HG03521 (cell line): ENCODE results near the gene NINJ1.
A peak's percentile ranks its signal among the peaks of the same experiment; 100 is the strongest.
"Not testable (repeated sequence)": the region's sequence is repeated elsewhere in the genome, so short reads cannot be mapped to it uniquely, and the experiment has no call there.

Source experiments
- ATAC-seq: cut with Tn5 transposase; IDR thresholded peaks from one replicate; pipeline ENCODE4 v1.9.1; 2021; ENCODE audit warnings: mild to moderate bottlenecking, moderate library complexity; ENCODE audit not compliant: unreplicated experiment

NINJ1 gene

DNA sequence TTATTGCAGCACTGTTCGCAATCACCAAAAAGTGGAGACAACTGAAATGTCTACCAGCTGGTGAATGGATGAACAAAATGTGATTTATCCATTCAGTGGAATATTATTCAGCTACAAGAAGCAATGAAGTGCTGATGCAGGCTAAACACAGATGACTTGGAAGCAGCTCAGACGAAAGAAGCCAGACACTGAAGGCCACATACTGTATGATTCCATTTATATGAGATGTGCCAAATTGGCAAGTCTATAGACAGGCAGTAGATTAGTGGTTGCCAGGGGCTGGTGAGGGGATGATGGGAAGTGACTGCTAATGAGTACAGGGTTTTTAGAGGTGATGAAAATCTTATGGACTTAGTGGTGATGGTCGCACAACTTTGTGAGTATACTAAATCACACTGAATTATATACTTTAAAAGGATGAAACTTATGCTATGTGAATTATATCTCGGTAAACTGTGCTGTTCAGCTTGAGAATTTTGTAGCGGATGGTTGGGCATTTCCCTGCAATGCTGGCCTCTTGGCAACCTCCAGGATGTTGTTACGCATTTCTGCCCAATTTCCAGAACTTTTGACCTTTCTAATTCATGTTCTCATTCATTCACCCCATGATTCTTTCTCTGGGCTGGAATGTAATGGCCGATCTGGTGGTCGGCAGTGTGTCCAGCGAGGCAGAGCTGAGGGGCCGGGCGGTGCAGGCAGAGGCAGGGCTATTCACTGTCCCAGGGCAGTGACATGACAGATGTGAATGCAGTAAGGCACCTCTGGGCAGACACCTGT, 27.9 kb upstream of the NINJ1 start:
- ATAC-seq = no peak

DNA sequence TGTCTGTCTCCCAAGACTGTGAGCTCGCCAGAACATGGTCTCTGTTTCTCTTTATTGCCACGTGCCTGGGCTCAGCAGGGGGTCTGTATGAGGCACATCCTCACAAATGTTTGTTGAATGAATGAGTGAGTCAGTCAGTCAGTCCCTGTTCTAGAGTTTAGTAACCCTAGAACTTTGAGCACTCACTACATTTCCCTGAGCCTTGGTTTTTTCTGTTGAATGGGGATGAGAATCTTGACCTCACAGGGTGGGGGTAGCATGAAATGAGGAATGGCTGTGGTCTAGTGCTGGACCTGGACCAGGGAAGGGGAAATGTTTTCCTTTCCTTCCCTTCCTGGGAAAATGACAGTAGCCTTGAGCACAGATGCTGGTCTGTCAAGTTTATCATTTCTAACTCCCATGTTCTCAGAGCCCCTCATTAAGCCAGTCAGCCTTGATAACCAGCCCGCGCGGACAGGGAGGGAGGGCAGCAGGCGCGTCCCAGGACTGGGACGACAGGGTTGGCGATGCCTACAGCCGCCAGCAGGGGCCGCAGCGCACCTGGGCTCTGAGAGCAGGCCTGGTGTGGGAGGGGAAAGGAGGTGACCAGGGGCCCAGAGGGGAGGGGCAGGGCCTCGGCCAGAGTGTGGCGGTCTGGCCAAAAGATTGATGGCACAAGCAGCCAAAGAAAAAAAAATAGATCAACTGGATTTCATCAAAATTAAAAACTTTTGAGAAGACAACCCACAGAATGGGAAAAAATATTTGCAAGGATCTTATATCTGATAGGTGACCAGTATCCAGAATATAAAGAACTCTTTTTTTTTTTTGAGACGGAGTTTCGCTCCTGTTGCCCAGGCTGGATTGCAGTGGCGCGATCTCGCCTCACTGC, 25.8 kb upstream of the NINJ1 start:
- peak; percentile 81 for ATAC-seq

- no peak for ATAC-seq
These were observed 22.5 kb upstream of the NINJ1 start for GRCh38 chr9:93156475-93157008.

DNA sequence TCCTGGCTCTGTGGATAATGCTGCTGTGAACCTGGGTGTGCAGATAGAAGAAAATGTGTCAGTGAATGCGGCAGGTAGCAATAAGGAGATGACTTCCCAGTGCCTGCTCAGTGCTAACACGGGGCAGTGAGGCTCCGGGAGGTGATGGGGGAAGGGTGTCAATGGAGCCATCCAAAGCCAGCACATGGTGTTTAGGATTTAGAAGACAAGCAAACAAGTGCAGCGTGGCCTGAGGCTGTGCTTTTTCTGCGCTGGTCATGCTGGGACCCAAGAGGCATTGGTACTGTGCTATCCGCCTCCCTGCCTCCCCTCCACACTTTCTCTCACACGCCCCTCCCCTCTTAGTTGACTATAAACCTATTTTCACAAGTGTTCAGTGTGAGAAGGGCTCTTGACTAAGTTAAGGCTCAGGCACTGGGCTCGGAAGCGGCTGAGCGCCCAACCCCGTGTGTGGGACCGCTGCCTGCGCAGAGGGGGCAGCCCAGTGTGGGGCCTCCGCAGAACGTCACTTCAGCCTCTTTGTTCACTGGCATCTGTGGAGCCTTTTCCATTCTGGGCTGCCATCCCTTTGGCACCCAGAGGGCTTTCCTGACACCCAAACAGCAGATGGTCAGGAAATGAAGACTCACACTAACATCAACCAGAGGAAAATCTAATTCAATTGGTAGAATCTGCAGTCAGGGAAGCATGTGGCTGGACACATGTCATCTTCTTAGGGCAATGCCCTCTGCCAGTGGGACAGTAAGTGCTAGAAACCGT, 21.8 kb upstream of the NINJ1 start:
- no peak for ATAC-seq

DNA sequence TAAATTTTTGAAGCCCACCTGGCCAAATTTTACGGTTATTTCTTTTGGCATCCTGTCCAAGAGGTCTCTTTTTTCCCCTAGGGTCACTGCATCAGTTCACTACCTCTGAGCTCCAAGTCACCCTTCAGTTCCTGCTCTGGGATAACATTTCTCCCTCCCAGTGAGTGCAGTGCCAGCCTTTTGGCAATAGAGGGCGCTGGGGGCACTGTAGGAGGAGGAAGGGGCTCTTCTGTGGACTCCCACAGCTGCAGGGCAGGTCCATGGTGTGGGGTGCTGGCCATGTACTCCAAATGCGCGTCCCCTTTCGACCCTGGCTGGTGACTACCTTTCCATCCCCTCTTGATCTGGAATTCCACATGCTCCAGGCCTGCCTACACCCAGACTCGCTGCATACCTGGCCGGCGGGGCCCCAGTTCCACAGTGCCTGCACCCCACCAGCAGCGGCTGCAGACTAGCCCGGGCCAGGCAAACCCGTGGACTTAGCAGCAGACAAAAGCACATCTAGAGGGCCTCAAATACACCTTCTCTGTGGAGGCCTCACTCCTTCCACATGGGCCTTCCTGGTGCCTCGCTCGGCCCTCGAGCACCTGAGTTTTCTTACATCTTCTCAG, 20.3 kb upstream of the NINJ1 start:
- no peak for ATAC-seq

DNA sequence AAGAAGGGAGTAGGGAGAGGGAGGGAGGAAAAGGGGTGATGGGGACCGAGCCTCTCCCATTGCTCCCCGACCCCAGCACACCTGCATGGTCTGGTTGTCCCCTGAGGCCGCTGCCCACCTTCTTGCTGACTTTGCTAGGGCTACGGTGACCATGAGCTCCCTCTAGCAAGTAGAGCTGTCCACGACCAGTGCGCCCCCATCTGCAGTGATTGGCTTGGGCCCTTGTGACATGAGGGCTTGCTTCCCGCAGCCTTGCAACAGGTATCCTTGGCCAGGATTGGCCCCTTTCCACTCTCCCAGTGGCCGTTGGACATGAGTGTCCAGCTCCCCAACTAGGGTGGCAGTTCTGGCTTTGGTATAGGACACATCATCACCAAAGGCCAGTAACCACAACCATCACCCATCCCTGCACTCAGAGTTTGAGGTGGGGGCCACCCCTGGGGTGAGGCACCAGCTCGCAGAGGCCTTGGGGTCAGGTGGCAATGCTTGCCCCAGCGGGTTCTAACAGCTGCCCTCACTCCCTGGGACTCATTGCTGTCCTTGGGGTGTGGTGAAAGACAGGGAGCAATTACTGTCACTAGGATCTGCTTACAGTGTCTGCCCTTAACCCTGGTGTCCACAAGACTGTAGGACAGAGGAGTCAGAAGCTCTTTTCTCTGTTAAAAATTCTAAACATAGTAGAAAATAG, 17.2 kb upstream of the NINJ1 start:
- no peak for ATAC-seq

DNA sequence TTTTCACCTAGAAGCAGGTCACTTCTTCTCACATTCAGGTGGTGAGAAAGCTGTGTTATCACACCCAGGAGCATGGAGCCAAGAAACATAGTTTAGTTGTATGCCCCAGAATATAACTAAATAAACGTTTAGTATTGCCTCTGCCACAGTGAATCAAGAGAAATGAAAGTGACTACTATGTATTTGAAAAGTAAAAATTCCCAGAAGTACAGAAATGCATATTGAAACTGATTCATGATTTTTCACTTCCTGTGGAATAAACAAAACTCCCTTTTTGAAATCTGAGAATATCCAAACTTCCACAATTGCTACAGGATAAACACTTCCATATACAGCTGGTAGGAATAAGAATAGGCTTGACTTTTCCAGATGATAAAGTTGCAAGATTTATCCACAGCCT, 15.3 kb upstream of the NINJ1 start:
- no peak for ATAC-seq

- ATAC-seq = no peak
These were observed 14.7 kb upstream of the NINJ1 start for GRCh38 chr9:93148721-93149120.

GRCh38 chr9:93147632-93148031, 13.6 kb upstream of the NINJ1 start:
- ATAC-seq = no peak

DNA sequence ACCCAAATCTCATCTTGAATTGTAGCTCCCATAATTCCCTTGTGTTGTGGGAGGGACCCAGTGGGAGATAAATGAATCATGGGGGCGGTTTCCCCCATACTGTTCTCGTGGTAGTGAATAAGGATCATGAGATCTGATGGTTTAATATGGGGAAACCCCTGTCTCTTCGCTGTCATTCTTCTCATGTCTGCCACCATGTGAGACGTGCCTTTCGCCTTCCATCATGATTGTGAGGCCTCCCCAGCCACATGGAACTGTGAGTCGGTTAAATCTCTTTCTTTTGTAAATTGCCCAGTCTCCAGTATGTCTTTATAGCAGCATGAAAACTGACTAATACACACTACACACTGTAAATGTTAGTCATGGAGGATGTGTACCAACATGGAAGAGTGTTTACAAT, 12.6 kb upstream of the NINJ1 start:
- ATAC-seq = not testable (repeated sequence)

- no peak for ATAC-seq
These were observed 9.9 kb upstream of the NINJ1 start for GRCh38 chr9:93143830-93144530.

GRCh38 chr9:93141771-93142483, 7.9 kb upstream of the NINJ1 start:
- ATAC-seq = no peak

GRCh38 chr9:93139365-93140182, 5.5 kb upstream of the NINJ1 start:
- ATAC-seq = no peak

DNA sequence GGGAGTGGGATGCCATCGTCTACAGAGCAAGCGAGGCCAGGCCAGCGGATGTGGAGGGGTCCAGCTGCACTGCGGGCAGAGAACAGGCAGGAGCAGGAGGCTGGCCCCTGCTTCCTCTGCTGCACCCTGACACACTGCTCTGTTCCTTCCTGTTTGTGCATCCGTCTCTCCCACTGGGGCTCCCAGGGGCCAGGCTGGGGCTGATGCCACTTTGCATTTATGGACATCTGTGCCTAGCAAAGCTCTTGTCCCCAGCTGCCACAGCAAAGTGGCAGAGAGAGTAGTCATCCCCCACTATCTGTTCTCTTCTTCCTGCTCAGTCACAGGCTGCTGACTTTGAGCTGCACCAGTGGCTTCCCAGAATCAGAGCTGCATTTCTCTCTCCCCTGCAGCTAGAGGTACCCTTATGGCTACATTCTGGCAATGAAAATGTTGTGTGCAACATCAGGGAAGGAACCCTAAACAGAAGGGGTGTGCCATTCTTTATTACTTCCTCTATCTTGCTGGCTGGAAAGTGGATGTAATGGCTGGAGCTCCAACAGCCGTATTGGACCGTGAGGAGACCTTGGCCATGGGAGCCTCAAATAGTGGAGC, 4.2 kb upstream of the NINJ1 start:
- no peak for ATAC-seq

DNA sequence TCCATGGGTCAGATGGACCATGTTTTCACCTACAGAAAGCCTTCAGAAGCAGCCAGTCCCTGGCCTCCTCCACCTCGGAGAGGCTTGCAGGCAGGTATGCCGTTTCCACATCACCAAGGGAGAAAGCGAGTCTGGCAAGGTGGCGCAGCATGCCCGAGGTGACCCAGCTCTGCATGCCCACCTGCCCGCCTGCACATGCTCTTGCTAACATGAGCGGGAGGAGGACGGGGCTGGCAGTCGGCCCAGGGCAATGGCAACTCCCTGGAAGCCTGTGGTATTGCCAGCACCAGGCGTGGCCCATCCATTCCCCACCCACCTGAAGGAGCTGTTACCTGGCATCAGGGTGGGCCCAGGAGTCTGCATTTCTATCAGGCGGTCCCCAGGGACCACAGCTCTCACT, 3.3 kb upstream of the NINJ1 start:
- ATAC-seq = no peak

- no peak for ATAC-seq
These were observed 2.0 kb upstream of the NINJ1 start for GRCh38 chr9:93136011-93136440.

- no peak for ATAC-seq
These were observed 841 bp upstream of the NINJ1 start for GRCh38 chr9:93134740-93135444.
